Lower leg skin (tissue), 3 donors: ENCODE results near the gene SDCCAG8.

ENCODE experiments used
- POLR2A ChIP-seq, 2 donors: fragments of 450-650 bp; IDR thresholded peaks; one replicate each; pipeline ENCODE4 v1.6.1; 2016 to 2017; ENCODE audit warnings: antibody characterized with exemption in 2 of 2, mild to moderate bottlenecking in 1 of 2, moderate library complexity in 1 of 2
- TF ChIP-seq, protein P1 (sequence below), 3 donors: fragments of 450-650 bp; IDR thresholded peaks; one replicate each; pipeline ENCODE4 v1.5.1; 2016; ENCODE audit warnings: antibody characterized with exemption in 3 of 3, mild to moderate bottlenecking in 3 of 3, moderate library complexity in 2 of 3

DNA sequence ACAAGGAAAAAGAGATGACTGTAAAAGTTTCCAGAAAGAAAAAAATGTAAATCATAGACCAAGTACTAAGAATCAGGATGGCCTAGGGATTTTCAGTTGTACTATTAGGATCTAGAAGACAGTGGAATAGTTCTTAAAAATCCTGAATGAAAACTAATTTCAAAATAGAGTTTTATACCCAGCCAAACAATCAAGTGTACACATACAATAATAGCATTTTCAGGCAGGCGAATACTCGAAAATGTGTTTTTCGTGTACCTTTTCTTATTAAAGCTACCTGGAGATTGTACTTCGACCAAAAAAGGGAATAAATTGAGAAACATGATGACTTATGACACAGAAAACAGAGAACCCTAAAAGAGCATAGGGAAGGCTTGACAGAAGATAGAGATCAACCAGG, 118.6 kb downstream of the SDCCAG8 start:
- TF ChIP-seq, protein P1, sequence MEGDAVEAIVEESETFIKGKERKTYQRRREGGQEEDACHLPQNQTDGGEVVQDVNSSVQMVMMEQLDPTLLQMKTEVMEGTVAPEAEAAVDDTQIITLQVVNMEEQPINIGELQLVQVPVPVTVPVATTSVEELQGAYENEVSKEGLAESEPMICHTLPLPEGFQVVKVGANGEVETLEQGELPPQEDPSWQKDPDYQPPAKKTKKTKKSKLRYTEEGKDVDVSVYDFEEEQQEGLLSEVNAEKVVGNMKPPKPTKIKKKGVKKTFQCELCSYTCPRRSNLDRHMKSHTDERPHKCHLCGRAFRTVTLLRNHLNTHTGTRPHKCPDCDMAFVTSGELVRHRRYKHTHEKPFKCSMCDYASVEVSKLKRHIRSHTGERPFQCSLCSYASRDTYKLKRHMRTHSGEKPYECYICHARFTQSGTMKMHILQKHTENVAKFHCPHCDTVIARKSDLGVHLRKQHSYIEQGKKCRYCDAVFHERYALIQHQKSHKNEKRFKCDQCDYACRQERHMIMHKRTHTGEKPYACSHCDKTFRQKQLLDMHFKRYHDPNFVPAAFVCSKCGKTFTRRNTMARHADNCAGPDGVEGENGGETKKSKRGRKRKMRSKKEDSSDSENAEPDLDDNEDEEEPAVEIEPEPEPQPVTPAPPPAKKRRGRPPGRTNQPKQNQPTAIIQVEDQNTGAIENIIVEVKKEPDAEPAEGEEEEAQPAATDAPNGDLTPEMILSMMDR (IDR thresholded peaks at IDR 0.05) = no peak
- TF ChIP-seq POLR2A (IDR thresholded peaks at IDR 0.05) = no peak
